Measurements from ENCODE around the gene TSPEAR.
"Not testable (repeated sequence)": the region's sequence is repeated elsewhere in the genome, so short reads cannot be mapped to it uniquely, and the experiment has no call there.

TSPEAR gene

DNA sequence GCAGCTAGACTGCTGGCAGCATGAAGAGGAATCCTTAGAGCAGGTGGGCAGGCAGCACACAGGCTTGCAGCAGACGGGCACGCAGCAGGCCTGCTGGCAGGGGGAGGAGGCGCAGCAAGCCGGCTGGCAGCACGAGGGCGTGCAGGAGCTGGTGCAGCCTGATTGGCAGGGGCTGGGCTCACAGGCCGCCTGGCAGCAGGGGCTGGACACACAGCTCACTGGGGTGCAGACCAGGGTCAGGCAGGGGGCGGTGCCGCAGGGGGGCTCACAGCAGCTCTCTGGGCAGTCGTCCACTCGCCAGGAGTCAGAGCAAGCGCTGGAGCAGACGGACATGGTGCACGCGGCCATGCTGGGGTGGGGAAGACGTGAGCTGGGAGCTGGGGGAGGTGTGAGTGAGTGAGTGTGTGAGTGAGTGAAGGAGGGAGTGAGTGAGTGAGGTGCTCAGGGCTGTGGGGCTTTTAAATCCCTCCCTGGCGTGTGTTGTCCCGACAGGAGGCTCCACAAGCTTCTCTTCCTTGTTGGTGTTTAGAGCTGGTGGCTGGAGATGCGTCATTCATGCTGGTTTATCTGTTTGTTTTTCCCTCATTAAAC, 131.0 kb downstream of the TSPEAR start, which contains the start of gene KRTAP10-5:
TSS of gene KRTAP10-5 (minus strand) at position 374 of the 591 bp plus-strand sequence. CDS start at position 348, 26 bp downstream.
- DNase-seq = not testable (repeated sequence)

DNA sequence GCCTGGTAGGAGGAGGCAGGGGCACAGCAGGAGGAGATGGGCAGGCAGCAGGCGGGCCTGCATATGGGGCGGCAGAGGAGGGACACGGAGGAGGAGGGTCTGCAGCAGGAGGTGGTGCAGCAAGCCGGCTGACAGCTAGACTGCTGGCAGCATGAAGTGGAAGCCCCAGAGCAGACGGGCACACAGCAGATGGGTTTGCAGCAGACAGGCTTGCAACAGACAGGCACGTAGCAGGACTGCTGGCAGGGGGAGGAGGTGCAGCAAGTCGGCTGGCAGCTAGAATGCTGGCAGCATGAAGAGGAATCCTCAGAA, 131.6 kb downstream of the TSPEAR start:
- no peak for DNase-seq

DNA sequence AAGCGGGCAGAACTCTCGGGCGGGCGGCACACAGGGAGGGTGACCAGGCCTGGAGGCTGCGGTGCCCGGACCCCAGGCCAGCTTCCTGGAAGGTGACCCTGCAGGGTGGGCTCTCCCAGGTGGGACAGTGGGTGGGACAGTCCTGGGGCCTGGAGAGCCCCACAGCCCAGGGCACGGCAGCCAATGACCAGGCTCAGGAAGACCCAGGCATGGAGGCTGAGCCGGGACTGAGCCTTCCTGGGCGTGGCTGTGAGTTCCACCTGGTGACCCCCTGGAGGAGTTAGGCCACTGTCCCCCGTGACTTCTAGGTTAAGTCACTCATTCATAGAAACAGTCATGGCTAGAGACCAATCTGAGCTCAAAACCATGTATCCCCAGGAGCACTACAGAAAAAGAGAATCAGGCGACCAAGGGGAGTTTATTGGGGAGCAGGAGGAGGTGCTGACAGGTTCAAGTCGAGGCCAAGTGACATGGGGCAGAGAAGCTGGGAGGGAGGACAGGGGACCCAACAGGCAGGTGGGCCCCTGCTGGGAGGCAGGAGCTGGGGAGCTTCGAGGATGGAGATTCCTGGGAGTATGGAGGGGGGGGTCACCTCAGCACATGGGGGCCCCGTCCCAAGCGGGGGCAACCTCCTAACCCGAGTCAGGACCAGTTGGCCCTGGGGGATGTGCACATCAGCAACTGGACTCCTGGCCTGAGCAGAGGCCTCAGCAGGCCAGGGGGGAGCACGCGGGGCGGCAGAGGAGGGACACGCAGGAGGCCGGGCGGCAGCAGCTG, 132.1 kb downstream of the TSPEAR start:
- DNase-seq = no peak

DNA sequence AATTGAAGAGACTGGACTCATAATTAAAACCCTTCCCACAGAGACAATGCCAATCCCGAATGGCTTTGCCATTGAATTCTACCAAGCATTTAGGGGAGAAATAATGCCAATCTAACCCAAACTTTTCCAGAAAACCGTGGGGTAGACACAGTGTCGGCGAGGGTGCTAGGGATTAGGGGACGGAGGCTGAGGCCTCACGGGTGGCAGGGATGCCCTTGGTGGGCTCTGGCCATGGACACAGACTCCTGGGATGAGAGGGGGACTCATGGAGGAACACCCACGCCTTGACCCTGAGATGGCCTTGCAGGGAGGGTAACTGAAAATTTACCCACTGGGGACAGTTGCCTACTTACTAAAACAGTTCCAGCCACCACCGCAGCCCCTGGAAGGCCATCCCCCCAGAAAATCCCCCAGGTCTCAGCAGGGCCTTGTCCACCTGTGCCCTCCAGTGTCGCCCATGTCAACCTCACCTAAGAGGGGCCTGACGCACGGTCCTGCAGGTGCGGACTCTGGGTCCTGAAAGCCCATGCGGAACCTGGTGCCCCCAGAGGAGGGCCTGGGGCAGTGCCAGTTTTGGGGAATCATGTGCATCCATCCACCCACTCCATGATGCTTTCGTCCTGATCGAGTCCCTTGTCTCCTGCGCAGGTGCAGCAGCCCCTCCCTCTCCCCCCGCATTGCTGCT, 132.9 kb downstream of the TSPEAR start:
- no peak for DNase-seq

DNA sequence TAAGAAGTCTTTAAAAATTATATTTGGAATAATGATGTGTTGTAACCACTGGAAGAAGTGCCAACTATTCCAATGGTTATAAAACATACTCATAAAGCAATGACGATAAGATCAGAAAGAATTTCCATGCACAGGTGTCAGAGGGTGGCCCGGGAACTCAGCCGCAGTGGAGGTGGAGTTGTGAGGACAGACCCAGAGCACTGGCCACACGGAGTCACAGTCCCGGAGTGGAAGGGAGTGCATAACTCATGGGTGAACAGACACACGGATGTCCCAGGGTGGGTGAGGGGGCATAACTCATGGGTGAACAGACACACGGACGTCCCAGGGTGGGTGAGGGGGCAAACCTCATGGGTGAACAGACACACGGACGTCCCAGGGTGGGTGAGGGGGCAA, 135.3 kb downstream of the TSPEAR start:
- no peak for DNase-seq

- DNase-seq = no peak
Observed at GRCh38 chr21:44575307-44576024, 135.9 kb downstream of the TSPEAR start.

DNA sequence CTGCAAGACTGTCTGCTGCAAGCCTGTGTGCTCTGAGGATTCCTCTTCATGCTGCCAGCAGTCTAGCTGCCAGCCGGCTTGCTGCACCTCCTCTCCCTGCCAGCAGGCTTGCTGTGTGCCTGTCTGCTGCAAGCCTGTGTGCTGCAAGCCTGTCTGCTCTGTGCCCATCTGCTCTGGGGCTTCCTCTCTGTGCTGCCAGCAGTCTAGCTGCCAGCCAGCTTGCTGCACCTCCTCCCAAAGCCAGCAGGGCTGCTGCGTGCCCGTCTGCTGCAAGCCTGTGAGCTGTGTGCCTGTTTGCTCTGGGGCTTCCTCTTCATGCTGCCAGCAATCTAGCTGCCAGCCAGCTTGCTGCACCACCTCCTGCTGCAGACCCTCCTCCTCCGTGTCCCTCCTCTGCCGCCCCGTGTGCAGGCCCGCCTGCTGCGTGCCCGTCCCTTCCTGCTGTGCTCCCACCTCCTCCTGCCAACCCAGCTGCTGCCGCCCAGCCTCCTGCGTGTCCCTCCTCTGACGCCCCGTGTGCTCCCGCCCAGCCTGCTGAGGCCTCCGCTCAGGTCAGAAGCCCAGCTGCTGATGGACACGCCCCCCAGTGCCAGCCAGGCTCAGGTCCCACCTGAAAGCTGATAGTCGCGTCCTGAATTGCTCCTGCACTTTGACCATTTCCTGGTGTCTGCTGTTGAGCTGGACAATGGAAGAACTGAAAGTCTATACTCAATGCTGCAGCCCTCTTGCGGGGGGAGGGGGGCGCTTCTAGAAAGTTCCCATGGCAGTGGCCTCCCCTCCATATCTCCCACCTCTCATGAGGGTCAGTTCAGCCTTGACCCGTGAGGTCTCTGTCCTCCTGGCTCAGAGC, 136.7 kb downstream of the TSPEAR start:
- DNase-seq = peak in 1 of 2 experiments; percentile 21

- not testable (repeated sequence) for DNase-seq
Observed at GRCh38 chr21:44573630-44574456, 137.5 kb downstream of the TSPEAR start, which contains the start of gene KRTAP10-4. KRTAP10-4 (plus strand) TSS chr21:44573729; CDS start chr21:44573759, 30 bp downstream.

GRCh38 chr21:44572959-44573583, 138.3 kb downstream of the TSPEAR start:
- no peak for DNase-seq

DNA sequence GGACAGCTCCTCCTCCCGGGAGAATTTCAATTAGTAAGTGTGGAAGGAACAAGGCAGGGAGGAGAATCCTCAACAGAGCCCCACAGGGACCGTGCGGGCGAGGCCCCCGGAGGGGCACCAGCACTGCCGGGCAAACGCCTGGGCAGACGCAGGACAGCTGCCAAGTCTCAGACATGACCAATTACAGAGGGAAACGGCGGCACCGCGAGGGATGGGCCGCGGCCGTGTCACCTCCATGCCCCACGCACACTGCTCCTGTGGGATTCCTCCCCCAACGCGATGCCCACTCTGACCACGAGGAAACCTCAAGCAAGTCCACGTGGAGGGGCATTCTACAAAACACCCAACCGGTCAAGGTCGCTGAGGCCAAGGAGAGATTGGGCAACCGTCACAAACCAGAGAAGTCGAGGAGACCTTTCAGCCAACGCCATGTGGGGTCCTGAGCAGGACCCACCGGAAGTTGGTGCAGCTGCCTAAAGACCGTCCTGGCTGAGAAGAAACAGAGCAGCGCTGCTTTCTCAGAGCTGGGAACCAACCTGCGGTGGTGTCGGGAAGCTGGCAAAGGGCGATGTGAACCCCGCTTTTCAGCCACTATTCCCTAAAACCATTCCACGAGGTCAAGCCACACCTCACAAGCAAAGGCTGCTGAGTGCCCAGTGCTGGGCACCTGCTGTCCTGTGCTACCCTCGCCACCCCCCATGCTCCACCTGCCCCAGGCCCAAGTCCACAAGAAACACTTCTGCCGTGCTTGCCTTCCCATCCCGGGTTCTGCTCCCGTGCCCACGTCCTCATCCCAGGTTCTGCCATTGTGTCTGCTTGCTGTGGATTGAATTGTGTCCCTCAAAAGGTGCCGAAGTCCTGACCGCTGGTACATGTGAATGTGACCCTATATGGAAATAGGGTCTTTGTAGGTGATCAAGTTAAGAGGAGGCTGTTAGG, 139.3 kb downstream of the TSPEAR start:
- no peak for DNase-seq

GRCh38 chr21:44571296-44571695, 140.1 kb downstream of the TSPEAR start:
- DNase-seq = no peak

- DNase-seq = no peak
Observed at GRCh38 chr21:44569861-44570517, 141.4 kb downstream of the TSPEAR start.

DNA sequence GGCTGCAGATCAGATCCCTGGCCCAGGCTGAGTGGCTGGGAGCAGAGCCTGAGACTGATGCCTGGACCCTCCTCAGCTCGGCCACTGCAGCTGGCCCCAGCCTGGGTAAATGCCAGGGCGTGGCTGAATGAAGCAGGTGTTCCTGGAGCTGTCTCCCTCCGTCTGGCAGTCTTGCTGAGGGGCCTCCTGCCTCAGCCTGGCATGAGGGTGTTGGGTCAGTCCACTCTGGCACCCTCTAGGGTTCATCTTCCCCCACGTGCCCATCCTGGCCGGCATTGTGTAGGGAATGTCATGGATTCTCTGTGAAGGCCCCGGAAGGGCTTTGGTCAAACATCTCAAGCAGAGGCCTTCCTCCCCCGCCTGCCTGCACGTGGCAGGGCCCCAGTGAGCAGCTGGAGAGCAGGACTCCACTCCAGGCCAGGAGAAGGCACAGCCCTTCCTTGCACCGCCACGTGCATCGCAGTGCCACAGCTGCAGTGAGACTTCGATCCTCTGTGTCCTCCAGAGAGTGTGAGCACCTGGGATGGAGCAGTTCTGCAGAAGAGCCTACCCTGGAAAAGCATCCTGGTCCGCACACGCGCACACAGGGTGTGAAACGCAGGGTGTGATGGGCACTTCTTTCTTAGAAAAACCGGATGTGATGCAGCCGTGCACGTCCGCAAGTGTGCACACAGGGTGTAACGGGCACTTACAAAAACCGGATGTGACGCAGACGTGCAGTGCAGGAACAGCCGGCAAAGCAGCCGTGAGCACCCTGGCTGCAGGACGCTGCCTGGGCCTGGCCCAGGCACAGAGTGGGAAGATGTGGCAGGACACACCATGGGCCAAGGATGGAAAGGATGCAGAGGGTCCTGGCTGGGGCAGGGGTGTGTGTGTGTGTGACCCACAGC, 142.5 kb downstream of the TSPEAR start:
- no peak for DNase-seq

DNA sequence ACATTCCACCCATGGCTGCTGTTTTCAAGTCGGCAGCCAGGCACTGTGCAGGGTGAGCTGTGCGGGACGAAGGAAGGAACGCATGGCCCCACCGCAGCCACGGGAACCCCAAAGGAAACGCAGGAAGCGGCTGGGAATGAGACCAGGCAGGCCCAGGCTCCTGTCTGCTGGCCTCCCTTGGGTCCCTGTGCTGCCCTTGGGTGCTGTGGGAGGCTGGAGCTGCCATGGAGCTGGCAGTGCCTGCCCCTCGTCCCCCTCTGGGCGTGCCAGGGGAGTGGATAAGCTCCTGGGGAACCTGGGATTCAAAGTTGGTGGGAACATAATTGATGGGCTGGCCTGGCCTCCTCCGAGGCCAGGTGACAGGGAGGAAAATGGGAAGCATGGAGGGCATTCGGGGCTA, 143.1 kb downstream of the TSPEAR start:
- no peak for DNase-seq

GRCh38 chr21:44567481-44568171, 143.7 kb downstream of the TSPEAR start:
- DNase-seq = no peak

- no peak for DNase-seq
Observed at GRCh38 chr21:44566403-44566802, 145.0 kb downstream of the TSPEAR start.

GRCh38 chr21:44564886-44565598, 146.3 kb downstream of the TSPEAR start:
- no peak for DNase-seq

All from NCI-H526 (cell line).